ENCODE measurements around the gene MAJIN. TPM values are rescaled to one million over a fixed set of nuclear protein-coding genes. Genes with fewer than 3 reads are reported as not detected.
A peak's percentile ranks its signal among the peaks of the same experiment; 100 is the strongest.

MAJIN gene
- total RNA-seq, 1 experiment from 2014 or later = not detected

DNA sequence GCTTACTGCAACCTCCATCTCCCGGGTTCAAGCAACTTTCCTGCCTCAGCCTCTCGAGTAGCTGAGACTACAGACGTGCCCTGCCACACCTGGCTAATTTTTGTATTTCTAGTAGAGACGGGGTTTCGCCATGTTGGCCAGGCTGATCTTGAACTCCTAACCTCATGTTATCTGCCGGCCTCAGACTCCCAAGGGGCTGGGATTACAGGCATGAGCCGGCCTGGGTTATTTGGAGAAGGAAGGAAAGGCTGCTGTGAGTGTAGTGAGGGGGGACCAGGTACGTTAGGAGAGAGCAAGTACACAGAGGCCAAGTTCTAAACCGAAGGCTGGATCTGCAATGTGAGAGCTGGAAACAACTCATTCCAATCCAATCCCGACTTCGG is 24.4 kb upstream of the MAJIN start:
- H3K27ac Mint-ChIP-seq = peak overlapping the region; percentile 32; the same call in 1 of the 2 replicates
- ChIA-PET CTCF (interaction anchor here (0.6 to 4.5 kb wide), 35 partner anchors 9 to 547 kb away, joined by 3 to 39 read pairs (median 5); partner anchors contain the start of genes ARL2, ATG2A, CDC42BPG and GPHA2), POLR2A (interaction anchor here (0.5 to 1.6 kb wide), 6 partner anchors 27 to 319 kb away, joined by 3 to 4 read pairs (median 3); partner anchors contain the start of genes CDC42EP2 and SF1)
- DNase-seq (ENCODE audit: low spot score) (no peak), ATAC-seq (no peak)
- no peaks in the 10 kb centered on the region for H3K27me3 Mint-ChIP-seq (ENCODE audit: low read depth)
- H3K36me3 Mint-ChIP-seq = no peaks in the 10 kb centered on the region
- peaks cover 18% of the 10 kb centered on the region for H3K4me1 Mint-ChIP-seq
- TF ChIP-seq GABPB1 (CRISPR knock-in tag; IDR thresholded peaks at IDR 0.05) (no peak), FOXJ3 (CRISPR knock-in tag; IDR thresholded peaks at IDR 0.05; ENCODE audit: borderline replicate concordance) (no peak), NR3C1 (CRISPR knock-in tag; conservative IDR thresholded peaks at IDR 0.05; ENCODE audit: low read depth) (no peak), ATF3 (CRISPR knock-in tag; conservative IDR thresholded peaks at IDR 0.05) (no peak), ERG (CRISPR knock-in tag; IDR thresholded peaks at IDR 0.05) (no peak), TEAD1 (CRISPR knock-in tag; IDR thresholded peaks at IDR 0.05) (no peak), ATF1 (CRISPR knock-in tag; IDR thresholded peaks at IDR 0.05) (no peak)
- TF ChIP-seq, protein P1, sequence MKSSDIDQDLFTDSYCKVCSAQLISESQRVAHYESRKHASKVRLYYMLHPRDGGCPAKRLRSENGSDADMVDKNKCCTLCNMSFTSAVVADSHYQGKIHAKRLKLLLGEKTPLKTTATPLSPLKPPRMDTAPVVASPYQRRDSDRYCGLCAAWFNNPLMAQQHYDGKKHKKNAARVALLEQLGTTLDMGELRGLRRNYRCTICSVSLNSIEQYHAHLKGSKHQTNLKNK (CRISPR knock-in tag; IDR thresholded peaks at IDR 0.05) = no peak
- TF ChIP-seq, protein P2, sequence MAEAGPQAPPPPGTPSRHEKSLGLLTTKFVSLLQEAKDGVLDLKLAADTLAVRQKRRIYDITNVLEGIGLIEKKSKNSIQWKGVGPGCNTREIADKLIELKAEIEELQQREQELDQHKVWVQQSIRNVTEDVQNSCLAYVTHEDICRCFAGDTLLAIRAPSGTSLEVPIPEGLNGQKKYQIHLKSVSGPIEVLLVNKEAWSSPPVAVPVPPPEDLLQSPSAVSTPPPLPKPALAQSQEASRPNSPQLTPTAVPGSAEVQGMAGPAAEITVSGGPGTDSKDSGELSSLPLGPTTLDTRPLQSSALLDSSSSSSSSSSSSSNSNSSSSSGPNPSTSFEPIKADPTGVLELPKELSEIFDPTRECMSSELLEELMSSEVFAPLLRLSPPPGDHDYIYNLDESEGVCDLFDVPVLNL (CRISPR knock-in tag; IDR thresholded peaks at IDR 0.05; ENCODE audit: borderline replicate concordance, low read depth) = no peak
- H3K4me3 Mint-ChIP-seq = peak overlapping the region; percentile 56
- no peaks in the 10 kb centered on the region for H3K9me3 Mint-ChIP-seq

- peaks cover 23% of the 10 kb centered on the region for H3K4me1 Mint-ChIP-seq
- ATAC-seq = no peak
- no peaks in the 10 kb centered on the region for H3K36me3 Mint-ChIP-seq
- no peak overlapping the region for H3K4me3 Mint-ChIP-seq
- H3K27me3 Mint-ChIP-seq (ENCODE audit: low read depth) = no peaks in the 10 kb centered on the region
- H3K9me3 Mint-ChIP-seq = no peaks in the 10 kb centered on the region
- POLR2A ChIA-PET = no interaction called here
- no peak for DNase-seq (ENCODE audit: low spot score)
- CTCF ChIA-PET = interaction anchor here (0.6 to 1.3 kb wide), 2 partner anchors 20 to 21 kb away, joined by 3 to 6 read pairs; partner anchors contain the start of gene ARL2
- no peak for TF ChIP-seq NFATC4 (CRISPR knock-in tag; IDR thresholded peaks at IDR 0.05)
- TF ChIP-seq SOX15 (CRISPR knock-in tag; IDR thresholded peaks at IDR 0.05) = no peak
- no peak for TF ChIP-seq TCF7 (CRISPR knock-in tag; IDR thresholded peaks at IDR 0.05; ENCODE audit: low read depth)
- TF ChIP-seq AR (CRISPR knock-in tag; IDR thresholded peaks at IDR 0.05) = no peak
- TF ChIP-seq ZNF425 (CRISPR knock-in tag; conservative IDR thresholded peaks at IDR 0.05) = no peak
- no peak for TF ChIP-seq ELF4 (CRISPR knock-in tag; IDR thresholded peaks at IDR 0.05; ENCODE audit: low read depth)
- no peak overlapping the region for H3K27ac Mint-ChIP-seq
Measured at GRCh38 chr11:64994318-64994717, 22.4 kb upstream of the MAJIN start.

All from WTC11 (cell line).